Loucy (cell line): Measurements from ENCODE around the gene CAMK1D.

Source experiments
- EZH2phosphoT487 ChIP-seq: fragments of 200-600 bp; IDR thresholded peaks from 2 replicates; pipeline ENCODE4 v1.6.1; 2018; ENCODE audit warnings: antibody characterized with exemption, mild to moderate bottlenecking, moderate library complexity, borderline replicate concordance
- TF ChIP-seq, protein P1 (sequence below): fragments of 200-600 bp; sonication (generic); conservative IDR thresholded peaks from 2 replicates; pipeline ENCODE4 v1.5.1; 2014; ENCODE audit warnings: mild to moderate bottlenecking, antibody characterized with exemption, low read length

DNA sequence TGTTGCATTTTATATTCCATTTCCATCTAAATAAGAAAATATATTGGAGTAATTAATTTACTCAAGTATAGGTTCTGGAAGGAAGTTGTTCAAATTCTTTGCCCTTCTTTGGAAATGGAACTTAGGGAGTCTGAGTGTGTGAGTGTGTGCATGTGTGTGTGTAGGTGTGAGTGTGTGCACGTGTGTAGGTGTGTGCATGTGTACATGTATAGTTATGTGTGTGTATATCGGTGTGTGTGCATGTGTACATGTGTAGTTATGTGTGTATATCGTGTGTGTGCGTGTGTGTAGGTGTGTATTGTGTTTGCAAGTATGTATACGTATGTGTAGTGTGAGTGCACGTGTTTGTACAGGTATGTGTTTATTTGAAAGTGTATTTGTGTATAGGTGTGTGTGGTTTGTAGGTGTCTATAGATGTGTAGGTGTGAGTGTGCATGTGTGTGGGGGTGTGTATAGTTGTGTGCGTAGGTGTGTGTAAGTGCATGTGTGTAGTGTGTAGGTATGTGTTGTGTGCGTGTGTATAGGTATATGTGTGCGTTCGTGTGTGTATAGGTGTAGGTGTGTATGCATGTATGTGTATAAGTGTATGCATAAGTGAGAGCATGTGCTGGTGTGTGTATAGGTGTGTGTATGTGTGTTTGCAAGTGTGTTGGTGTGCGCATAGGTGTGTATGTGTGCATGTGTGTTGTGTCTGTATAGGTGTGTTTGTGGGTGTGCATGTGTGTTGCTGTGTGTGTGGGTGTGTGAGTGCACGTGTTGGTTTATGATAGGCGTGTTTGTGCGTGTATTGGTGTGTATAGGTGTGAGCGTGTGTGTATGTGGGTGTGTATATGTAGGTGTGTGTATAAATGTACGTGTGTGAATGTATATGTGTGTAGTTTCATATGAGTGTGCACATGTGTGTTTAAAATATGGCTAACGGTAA is 266.2 kb downstream of the CAMK1D start:
- TF ChIP-seq EZH2phosphoT487: no peak
- TF ChIP-seq, protein P1, sequence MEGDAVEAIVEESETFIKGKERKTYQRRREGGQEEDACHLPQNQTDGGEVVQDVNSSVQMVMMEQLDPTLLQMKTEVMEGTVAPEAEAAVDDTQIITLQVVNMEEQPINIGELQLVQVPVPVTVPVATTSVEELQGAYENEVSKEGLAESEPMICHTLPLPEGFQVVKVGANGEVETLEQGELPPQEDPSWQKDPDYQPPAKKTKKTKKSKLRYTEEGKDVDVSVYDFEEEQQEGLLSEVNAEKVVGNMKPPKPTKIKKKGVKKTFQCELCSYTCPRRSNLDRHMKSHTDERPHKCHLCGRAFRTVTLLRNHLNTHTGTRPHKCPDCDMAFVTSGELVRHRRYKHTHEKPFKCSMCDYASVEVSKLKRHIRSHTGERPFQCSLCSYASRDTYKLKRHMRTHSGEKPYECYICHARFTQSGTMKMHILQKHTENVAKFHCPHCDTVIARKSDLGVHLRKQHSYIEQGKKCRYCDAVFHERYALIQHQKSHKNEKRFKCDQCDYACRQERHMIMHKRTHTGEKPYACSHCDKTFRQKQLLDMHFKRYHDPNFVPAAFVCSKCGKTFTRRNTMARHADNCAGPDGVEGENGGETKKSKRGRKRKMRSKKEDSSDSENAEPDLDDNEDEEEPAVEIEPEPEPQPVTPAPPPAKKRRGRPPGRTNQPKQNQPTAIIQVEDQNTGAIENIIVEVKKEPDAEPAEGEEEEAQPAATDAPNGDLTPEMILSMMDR: no peak
